H9 (cell line): ENCODE results near the gene HDAC1. TPM values are rescaled to one million over a fixed set of nuclear protein-coding genes. Genes with fewer than 3 reads are reported as not detected.

ENCODE experiments used
- DNase-seq: peaks from one replicate; pipeline ENCODE4 v3.0.0-alpha.2; 2017
- H2AFZ ChIP-seq: one replicate; pipeline ENCODE4 v1.6.1; 2013; ENCODE audit warnings: mild to moderate bottlenecking, low read length, control low read depth, moderate library complexity
- H2AK5ac ChIP-seq: 2 replicates; pipeline ENCODE4 v1.6.1; 2013; ENCODE audit warnings: low read length, control low read depth, mixed read lengths; ENCODE audit not compliant: insufficient read length
- H2BK120ac ChIP-seq: one replicate; pipeline ENCODE4 v1.6.1; 2013; ENCODE audit warnings: low read depth, mild to moderate bottlenecking, low read length, control low read depth, inconsistent platforms; ENCODE audit not compliant: poor library complexity, severe bottlenecking
- H2BK12ac ChIP-seq: 2 replicates; pipeline ENCODE4 v1.6.1; 2013; ENCODE audit warnings: low read length, control low read depth, mixed read lengths, low read depth; ENCODE audit not compliant: insufficient read length
- H2BK15ac ChIP-seq: 2 replicates; pipeline ENCODE4 v1.6.1; 2013; ENCODE audit warnings: low read depth, low read length, control low read depth
- H2BK20ac ChIP-seq: one replicate; pipeline ENCODE4 v1.6.1; 2013; ENCODE audit warnings: low read depth, mild to moderate bottlenecking, low read length, control low read depth, inconsistent platforms; ENCODE audit not compliant: poor library complexity, severe bottlenecking
- H2BK5ac ChIP-seq: 2 replicates; pipeline ENCODE4 v1.6.1; 2013; ENCODE audit warnings: low read length, control low read depth, mixed read lengths; ENCODE audit not compliant: insufficient read length
- H3K14ac ChIP-seq: 2 replicates; pipeline ENCODE4 v1.6.1; 2013; ENCODE audit warnings: low read length, control low read depth; ENCODE audit not compliant: insufficient read depth
- H3K18ac ChIP-seq: 2 replicates; pipeline ENCODE4 v1.6.1; 2013; ENCODE audit warnings: low read depth, mild to moderate bottlenecking, mixed read lengths, low read length, control low read depth; ENCODE audit not compliant: insufficient read length
- H3K23ac ChIP-seq: 2 replicates; pipeline ENCODE4 v1.6.1; 2013; ENCODE audit warnings: low read length, control low read depth, mixed read lengths, low read depth; ENCODE audit not compliant: insufficient read length
- H3K23me2 ChIP-seq: 2 replicates; pipeline ENCODE4 v1.6.1; 2013; ENCODE audit warnings: low read depth, mild to moderate bottlenecking, mixed read lengths, low read length, control low read depth; ENCODE audit not compliant: insufficient read length, poor library complexity, severe bottlenecking
- H3K27ac ChIP-seq: 2 replicates; pipeline ENCODE4 v1.5.1; 2013; ENCODE audit warnings: low read length, control low read depth, mixed read lengths, low read depth; ENCODE audit not compliant: insufficient read length
- H3K27me3 ChIP-seq: 2 replicates; pipeline ENCODE4 v1.6.1; 2013; ENCODE audit warnings: low read length, control low read depth, inconsistent platforms; ENCODE audit not compliant: insufficient read depth
- H3K4ac ChIP-seq: 2 replicates; pipeline ENCODE4 v1.6.1; 2013; ENCODE audit warnings: low read depth, mild to moderate bottlenecking, control low read depth, inconsistent platforms, low read length, moderate library complexity
- H3K4me1 ChIP-seq: 2 replicates; pipeline ENCODE4 v1.6.1; 2013; ENCODE audit warnings: low read length, control low read depth, inconsistent platforms; ENCODE audit not compliant: insufficient read depth
- H3K4me2 ChIP-seq: 2 replicates; pipeline ENCODE4 v1.6.1; 2013; ENCODE audit warnings: low read length, control low read depth, mixed read lengths; ENCODE audit not compliant: insufficient read length, insufficient read depth
- H3K56ac ChIP-seq: 2 replicates; pipeline ENCODE4 v1.6.1; 2013; ENCODE audit warnings: low read depth, mild to moderate bottlenecking, mixed read lengths, low read length, control low read depth; ENCODE audit not compliant: insufficient read length
- H3K79me1 ChIP-seq: 2 replicates; pipeline ENCODE4 v1.6.1; 2013; ENCODE audit warnings: low read depth, mild to moderate bottlenecking, moderate library complexity, low read length, control low read depth, inconsistent platforms; ENCODE audit not compliant: insufficient read depth, poor library complexity, severe bottlenecking
- H3K79me2 ChIP-seq: 2 replicates; pipeline ENCODE4 v1.6.1; 2013; ENCODE audit warnings: low read length, control low read depth, inconsistent platforms; ENCODE audit not compliant: insufficient read depth
- H3K9ac ChIP-seq: 2 replicates; pipeline ENCODE4 v1.6.1; 2013; ENCODE audit warnings: low read length, control low read depth, mixed read lengths; ENCODE audit not compliant: insufficient read length; ENCODE audit errors: extremely low read depth
- H3K9me3 ChIP-seq: one replicate; pipeline ENCODE4 v1.6.1; 2013; ENCODE audit warnings: low read depth, low read length, inconsistent platforms; ENCODE audit not compliant: control insufficient read depth
- H3T11ph ChIP-seq: one replicate; pipeline ENCODE4 v1.6.1; 2013; ENCODE audit warnings: mild to moderate bottlenecking, low read length, control low read depth, inconsistent platforms
- H4K20me1 ChIP-seq: one replicate; pipeline ENCODE4 v1.6.1; 2013; ENCODE audit not compliant: control insufficient read depth, insufficient read length, insufficient read depth
- H4K5ac ChIP-seq: 2 replicates; pipeline ENCODE4 v1.6.1; 2013; ENCODE audit warnings: low read depth, mild to moderate bottlenecking, mixed read lengths, low read length, control low read depth; ENCODE audit not compliant: insufficient read length
- H4K8ac ChIP-seq: replicated peaks from 2 replicates; pipeline ENCODE4 v1.6.1; 2013; ENCODE audit warnings: low read length, control low read depth, mixed read lengths, low read depth; ENCODE audit not compliant: insufficient read length
- H4K91ac ChIP-seq: 2 replicates; pipeline ENCODE4 v1.6.1; 2013; ENCODE audit warnings: low read depth, mild to moderate bottlenecking, moderate library complexity, mixed read lengths, low read length, control low read depth; ENCODE audit not compliant: insufficient read length
- H3K27ac Mint-ChIP-seq, 3 experiments: 2 replicates in 2 of 3; 3 replicates in 1 of 3; pipeline ENCODE4 v1.8.0; 2020 to 2021; ENCODE audit warnings: mixed read lengths in 3 of 3, mild to moderate bottlenecking in 1 of 3, moderate library complexity in 1 of 3
- H3K27me3 Mint-ChIP-seq: 2 replicates; pipeline ENCODE4 v1.8.0; 2021; ENCODE audit warnings: low read depth, mild to moderate bottlenecking, moderate library complexity, mixed read lengths
- H3K36me3 Mint-ChIP-seq, 3 experiments: 2 replicates in 2 of 3; 3 replicates in 1 of 3; pipeline ENCODE4 v1.8.0; 2020 to 2021; ENCODE audit warnings: low read depth in 3 of 3, mixed read lengths in 3 of 3; ENCODE audit not compliant: insufficient read depth in 1 of 3
- H3K4me1 Mint-ChIP-seq, 2 experiments: 2 replicates each; pipeline ENCODE4 v1.8.0; 2020; ENCODE audit warnings: mixed read lengths in 2 of 2
- H3K4me3 Mint-ChIP-seq, 2 experiments: 2 replicates in 1 of 2; 3 replicates in 1 of 2; pipeline ENCODE4 v1.8.0; 2020 to 2021; ENCODE audit warnings: mild to moderate bottlenecking in 2 of 2, mixed read lengths in 2 of 2, moderate library complexity in 1 of 2
- H3K9me3 Mint-ChIP-seq, 2 experiments: 2 replicates in 1 of 2; 3 replicates in 1 of 2; pipeline ENCODE4 v1.8.0; 2020; ENCODE audit warnings: mild to moderate bottlenecking in 2 of 2, mixed read lengths in 2 of 2, moderate library complexity in 1 of 2
- CTCF ChIP-seq: fragments of 200-600 bp; sonication (generic); conservative IDR thresholded peaks from 3 replicates; pipeline ENCODE4 v1.8.0; 2021; ENCODE audit warnings: antibody characterized with exemption, mild to moderate bottlenecking
- WGBS: extraction: QIAGEN DNeasy Blood & Tissue Kit; methylation state at CpG from one replicate; pipeline ENCODE4 v1.1.7; 2013; ENCODE audit warnings: missing lambda C conversion rate, low lambda C conversion rate, mixed read lengths; ENCODE audit not compliant: insufficient read length; ENCODE audit errors: extremely low coverage; 5-methylcytosine and 5-hydroxymethylcytosine counted together
- total RNA-seq: library from RNA; stranded (reverse); gene quantifications from 2 replicates; pipeline ENCODE4 v1.2.1, GENCODE V29; 2021

The HDAC1 gene
- total RNA-seq, 1 experiment from 2014 or later: 162 TPM

GRCh38 chr1:32256473-32257226 lies 35.2 kb upstream of the HDAC1 start:
- Histone ChIP-seq H3K79me1 (no peaks in the 10 kb centered on the region), H3K23ac (no peak overlapping the region), H2BK120ac (no peak overlapping the region), H4K20me1 (no peaks in the 10 kb centered on the region), H3K27ac (no peak overlapping the region), H3K4ac (no peak overlapping the region), H3K9me3 (no peaks in the 10 kb centered on the region), H4K91ac (no peak overlapping the region), H3T11ph (no peak overlapping the region), H3K4me1 (peaks cover 4% of the 10 kb centered on the region; the same call in 1 of the 2 replicates), H3K14ac (no peak overlapping the region), H2BK15ac (no peak overlapping the region), H3K27me3 (no peaks in the 10 kb centered on the region; the same call in 1 of the 2 replicates), H3K79me2 (no peaks in the 10 kb centered on the region), H2BK5ac (no peak overlapping the region), H3K23me2 (no peaks in the 10 kb centered on the region), H2BK12ac (no peak overlapping the region), H3K4me2 (no peak overlapping the region), H2AFZ (no peak overlapping the region), H2AK5ac (no peak overlapping the region), H3K18ac (no peak overlapping the region), H3K56ac (no peak overlapping the region), H2BK20ac (no peak overlapping the region), H3K9ac (no peak overlapping the region), H4K8ac (no peak overlapping the region), H4K5ac (no peak overlapping the region)
- no peak for TF ChIP-seq CTCF
- Mint-ChIP-seq H3K4me3 (no peak overlapping the region), H3K9me3 (no peaks in the 10 kb centered on the region; a peak in 1 of 5 replicates), H3K27ac (no peak overlapping the region), H3K4me1 (peaks cover 8 to 10% of the 10 kb centered on the region in 2 experiments; a peak in 3 of 4 replicates), H3K36me3 (no peaks in the 10 kb centered on the region), H3K27me3 (peaks cover under 1% of the 10 kb centered on the region; the same call in 1 of the 2 replicates)
- no peak for DNase-seq
- WGBS: no CpG with 5 or more reads among the region's 9 CpGs
